ELF-1 (cell line): ENCODE data around the gene EBF3.

Source experiments
- DNase-seq: peaks from one replicate; pipeline ENCODE4 v3.0.0-alpha.2; 2016; ENCODE audit warnings: low read depth, low spot score

EBF3 gene

GRCh38 chr10:129800796-129801340 is 163.2 kb downstream of the EBF3 start:
- DNase-seq = no peak

GRCh38 chr10:129799942-129800341 is 164.1 kb downstream of the EBF3 start:
- DNase-seq = no peak

GRCh38 chr10:129796710-129797420 is 167.2 kb downstream of the EBF3 start:
- DNase-seq = no peak

GRCh38 chr10:129793996-129794395 is 170.1 kb downstream of the EBF3 start:
- DNase-seq = no peak

GRCh38 chr10:129793479-129793878 is 170.6 kb downstream of the EBF3 start:
- no peak for DNase-seq

- no peak for DNase-seq
These were observed 171.2 kb downstream of the EBF3 start for GRCh38 chr10:129792864-129793263.

GRCh38 chr10:129792141-129792540 is 171.9 kb downstream of the EBF3 start:
- DNase-seq = no peak

GRCh38 chr10:129790715-129791446 is 173.2 kb downstream of the EBF3 start:
- no peak for DNase-seq

GRCh38 chr10:129788215-129788614 is 175.9 kb downstream of the EBF3 start:
- DNase-seq = no peak

GRCh38 chr10:129787557-129787956 is 176.5 kb downstream of the EBF3 start:
- DNase-seq = no peak

- no peak for DNase-seq
These were observed 177.9 kb downstream of the EBF3 start for GRCh38 chr10:129786216-129786615.

GRCh38 chr10:129785536-129785981 is 178.5 kb downstream of the EBF3 start:
- DNase-seq = no peak
